ENCODE measurements around the gene SEMA3F. TPM values are rescaled to one million over a fixed set of nuclear protein-coding genes. Genes with fewer than 3 reads are reported as not detected.

SEMA3F gene
- total RNA-seq, 1 donor from 2014 or later, result 79.8 TPM

DNA sequence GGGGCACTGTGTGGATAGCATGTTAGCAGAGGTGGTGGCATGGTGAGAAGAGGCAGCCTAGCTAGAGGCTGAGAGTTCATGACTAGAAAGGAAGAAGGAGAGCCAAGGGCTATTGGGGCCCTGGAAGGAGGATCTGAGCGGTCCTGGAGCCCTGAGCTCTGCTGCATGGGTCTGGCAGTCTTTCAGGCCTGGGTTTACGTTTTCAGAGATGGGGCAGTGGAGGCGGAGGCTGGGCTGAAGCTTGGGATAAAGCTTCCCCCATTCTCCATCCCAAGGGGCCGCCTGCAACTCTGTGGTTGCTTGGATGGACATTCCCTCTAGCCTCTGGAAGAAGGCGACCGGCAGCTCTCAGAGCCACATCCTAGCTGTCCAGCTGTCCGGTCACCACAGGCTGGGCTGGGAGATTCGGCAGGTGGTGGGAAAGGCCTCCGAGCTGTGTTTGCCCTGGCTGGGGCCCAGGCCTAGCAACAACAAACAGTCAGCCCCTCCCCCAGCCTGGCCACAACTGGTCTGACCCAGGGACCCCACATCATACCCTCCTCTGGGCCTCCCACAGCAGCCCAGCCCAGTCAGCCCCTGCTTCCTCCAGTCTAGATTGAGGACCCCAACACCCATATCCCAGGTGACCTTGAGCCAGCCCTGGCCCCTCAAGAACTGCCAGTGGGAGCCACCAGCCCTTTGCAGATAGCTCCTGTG lies 48.1 kb downstream of the SEMA3F start:
- no peak overlapping the region for H3K4me3 ChIP-seq (ENCODE audit: low read depth, low read length)
- TF ChIP-seq CTCF (IDR thresholded peaks at IDR 0.05; ENCODE audit: insufficient read depth, low read length, poor library complexity, severe bottlenecking), result no peak
- no peak for DNase-seq (ENCODE audit: low read depth)
- peaks cover 54% of the 10 kb centered on the region for H3K27me3 ChIP-seq (ENCODE audit: control insufficient read depth, insufficient read depth, low read length)
- H3K36me3 ChIP-seq (ENCODE audit: control insufficient read depth, insufficient read depth, low read length), result no peaks in the 10 kb centered on the region

GRCh38 chr3:50203809-50204803 lies 49.0 kb downstream of the SEMA3F start:
- Histone ChIP-seq H3K27me3 (ENCODE audit: control insufficient read depth, insufficient read depth, low read length) (peaks cover 56% of the 10 kb centered on the region), H3K4me3 (ENCODE audit: low read depth, low read length) (no peak overlapping the region), H3K36me3 (ENCODE audit: control insufficient read depth, insufficient read depth, low read length) (no peaks in the 10 kb centered on the region)
- no peak for TF ChIP-seq CTCF (IDR thresholded peaks at IDR 0.05; ENCODE audit: insufficient read depth, low read length, poor library complexity, severe bottlenecking)
- no peak for DNase-seq (ENCODE audit: low read depth)

DNA sequence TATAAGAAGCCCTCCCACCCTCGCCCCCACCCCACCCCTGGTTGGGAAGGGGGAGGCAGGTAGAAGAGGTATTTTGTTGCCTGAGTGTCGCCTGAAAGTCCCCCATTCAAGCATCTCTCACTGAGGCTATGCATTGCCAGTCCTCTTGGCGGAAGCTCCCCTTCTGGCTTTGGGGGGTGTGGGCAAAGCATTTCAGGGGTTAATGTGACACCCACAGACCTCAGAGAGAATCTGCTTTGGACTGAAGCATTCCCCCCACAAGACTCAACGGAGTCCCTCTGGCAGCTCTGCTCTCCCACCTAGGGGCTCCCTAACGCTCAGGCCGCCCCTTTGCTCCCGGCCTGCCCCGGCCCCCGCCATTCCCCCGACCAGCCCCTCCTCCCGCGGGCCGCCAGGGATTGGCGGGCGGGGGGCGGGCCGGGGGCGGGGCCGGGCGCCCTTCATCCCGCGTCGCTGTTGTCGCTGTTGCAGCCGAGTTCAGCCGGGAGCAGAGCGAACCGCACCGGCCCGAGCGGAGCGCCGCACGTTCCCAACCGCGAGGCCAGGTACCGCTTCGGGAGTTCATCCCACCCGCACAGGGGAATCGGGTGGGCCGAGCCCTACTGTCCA lies 49.8 kb downstream of the SEMA3F start, which contains the start of gene SLC38A3:
Gene SLC38A3, plus strand, starts transcription at position 468 of the 609 bp plus-strand sequence. CDS start 8,929 bp downstream, outside the sequence.
- TF ChIP-seq CTCF (IDR thresholded peaks at IDR 0.05; ENCODE audit: insufficient read depth, low read length, poor library complexity, severe bottlenecking), result no peak
- DNase-seq (ENCODE audit: low read depth), result no peak
- Histone ChIP-seq H3K27me3 (ENCODE audit: control insufficient read depth, insufficient read depth, low read length) (peaks cover 56% of the 10 kb centered on the region), H3K4me3 (ENCODE audit: low read depth, low read length) (peak within 1 kb of the TSS; percentile 19), H3K36me3 (ENCODE audit: control insufficient read depth, insufficient read depth, low read length) (no peaks in the 10 kb centered on the region)

- TF ChIP-seq CTCF (IDR thresholded peaks at IDR 0.05; ENCODE audit: insufficient read depth, low read length, poor library complexity, severe bottlenecking), result no peak
- no peak for DNase-seq (ENCODE audit: low read depth)
- H3K36me3 ChIP-seq (ENCODE audit: control insufficient read depth, insufficient read depth, low read length), result no peaks in the 10 kb centered on the region
- H3K27me3 ChIP-seq (ENCODE audit: control insufficient read depth, insufficient read depth, low read length), result peaks cover 56% of the 10 kb centered on the region
- peak overlapping the region; percentile 19 for H3K4me3 ChIP-seq (ENCODE audit: low read depth, low read length)
These were observed 50.5 kb downstream of the SEMA3F start for GRCh38 chr3:50205413-50206276.

- H3K27me3 ChIP-seq (ENCODE audit: control insufficient read depth, insufficient read depth, low read length), result peaks cover 44% of the 10 kb centered on the region
- no peaks in the 10 kb centered on the region for H3K36me3 ChIP-seq (ENCODE audit: control insufficient read depth, insufficient read depth, low read length)
- TF ChIP-seq CTCF (IDR thresholded peaks at IDR 0.05; ENCODE audit: insufficient read depth, low read length, poor library complexity, severe bottlenecking), result no peak
- H3K4me3 ChIP-seq (ENCODE audit: low read depth, low read length), result no peak overlapping the region
- DNase-seq (ENCODE audit: low read depth), result no peak
These were observed 52.4 kb downstream of the SEMA3F start for GRCh38 chr3:50207359-50208042.
